Endodermal cell (in vitro differentiated cells): ENCODE results near the gene BBX. TPM values are rescaled to one million over a fixed set of nuclear protein-coding genes. Genes with fewer than 3 reads are reported as not detected.

Experiments
- DNase-seq: peaks from one replicate; pipeline ENCODE4 v3.0.0-alpha.2; 2017
- H3K27ac ChIP-seq: 2 replicates; pipeline ENCODE4 v1.5.1; 2013; ENCODE audit warnings: mild to moderate bottlenecking, low read depth, low read length, moderate library complexity
- H3K27me3 ChIP-seq: 2 replicates; pipeline ENCODE4 v1.6.1; 2013; ENCODE audit warnings: mild to moderate bottlenecking, low read length, moderate library complexity; ENCODE audit not compliant: insufficient read depth, control insufficient read depth, poor library complexity, severe bottlenecking
- H3K36me3 ChIP-seq: 2 replicates; pipeline ENCODE4 v1.7.0; 2013; ENCODE audit warnings: mild to moderate bottlenecking, low read length, moderate library complexity; ENCODE audit not compliant: control insufficient read depth, insufficient read depth
- H3K4me1 ChIP-seq: one replicate; pipeline ENCODE4 v1.7.0; 2013; ENCODE audit warnings: low read length; ENCODE audit not compliant: control insufficient read depth, insufficient read depth
- H3K4me3 ChIP-seq: 2 replicates; pipeline ENCODE4 v1.5.1; 2013; ENCODE audit warnings: mild to moderate bottlenecking, low read length, moderate library complexity
- H3K9ac ChIP-seq: 2 replicates; pipeline ENCODE4 v1.6.1; 2013; ENCODE audit warnings: mild to moderate bottlenecking, low read length, moderate library complexity; ENCODE audit not compliant: poor library complexity, severe bottlenecking; ENCODE audit errors: extremely low read depth
- H3K9me3 ChIP-seq: 2 replicates; pipeline ENCODE4 v1.6.1; 2013; ENCODE audit warnings: mild to moderate bottlenecking, low read length, moderate library complexity; ENCODE audit not compliant: control insufficient read depth
- H3K27ac Mint-ChIP-seq: 2 replicates; pipeline ENCODE4 v1.8.0; 2020; ENCODE audit warnings: mixed read lengths
- H3K27me3 Mint-ChIP-seq: 2 replicates; pipeline ENCODE4 v1.8.0; 2021; ENCODE audit warnings: mild to moderate bottlenecking, mixed read lengths; ENCODE audit not compliant: insufficient read depth
- H3K36me3 Mint-ChIP-seq: 2 replicates; pipeline ENCODE4 v1.8.0; 2020; ENCODE audit warnings: low read depth, mixed read lengths
- H3K4me1 Mint-ChIP-seq: 2 replicates; pipeline ENCODE4 v1.8.0; 2020; ENCODE audit warnings: mixed read lengths
- H3K4me3 Mint-ChIP-seq: 2 replicates; pipeline ENCODE4 v1.8.0; 2020; ENCODE audit warnings: mild to moderate bottlenecking, moderate library complexity, mixed read lengths
- H3K9me3 Mint-ChIP-seq: 2 replicates; pipeline ENCODE4 v1.8.0; 2020; ENCODE audit warnings: mild to moderate bottlenecking, mixed read lengths
- CTCF ChIP-seq: fragments of 200-600 bp; sonication (generic); conservative IDR thresholded peaks from 2 replicates; pipeline ENCODE4 v1.5.0; 2021; ENCODE audit warnings: antibody characterized with exemption, mild to moderate bottlenecking
- WGBS, 2 experiments: methylation state at CpG; one replicate each; pipeline versions ENCODE4 v1.1.5 to v1.1.7; 2013; ENCODE audit warnings: missing lambda C conversion rate in 2 of 2, mixed read lengths in 1 of 2; ENCODE audit not compliant: insufficient coverage in 1 of 2, insufficient read length in 1 of 2; 5-methylcytosine and 5-hydroxymethylcytosine counted together
- total RNA-seq, 2 donors: library from RNA; stranded (reverse); fragmentation: NEBNext Ultra II Directional in 1 of 2; extraction: Animal tissue kit (Norgen Biotek cat#: 25700) in 1 of 2; gene quantifications; 2 replicates in 1 of 2; 3 replicates in 1 of 2; pipeline ENCODE4 v1.2.1, GENCODE V29; 2021

Gene BBX
- total RNA-seq, 2 donors from 2014 or later: 34.2 to 41.2 TPM

GRCh38 chr3:107523539-107524325, 970 bp downstream of the BBX start:
- peak overlapping the region; percentile 82 for H3K27ac ChIP-seq
- Mint-ChIP-seq H3K27ac (peak overlapping the region; percentile 85), H3K4me3 (peak overlapping the region; percentile 92), H3K27me3 (peaks cover 15% of the 10 kb centered on the region), H3K36me3 (peaks cover 5% of the 10 kb centered on the region), H3K4me1 (peaks cover 11% of the 10 kb centered on the region), H3K9me3 (no peaks in the 10 kb centered on the region)
- H3K4me1 ChIP-seq: no peaks in the 10 kb centered on the region
- H3K27me3 ChIP-seq: no peaks in the 10 kb centered on the region
- 0 to 2% methylated on average over 11 to 39 of the region's 40 CpGs for WGBS, 2 experiments
- DNase-seq: peak; percentile 85
- no peaks in the 10 kb centered on the region for H3K9me3 ChIP-seq
- peak overlapping the region; percentile 98 for H3K4me3 ChIP-seq
- H3K36me3 ChIP-seq: no peaks in the 10 kb centered on the region
- no peak for TF ChIP-seq CTCF
- peak overlapping the region; percentile 79 for H3K9ac ChIP-seq

- Histone ChIP-seq H3K27ac (no peak overlapping the region), H3K27me3 (no peaks in the 10 kb centered on the region), H3K9me3 (no peaks in the 10 kb centered on the region), H3K4me3 (peak overlapping the region; percentile 98), H3K9ac (peak overlapping the region; percentile 79), H3K36me3 (peaks cover 5% of the 10 kb centered on the region), H3K4me1 (no peaks in the 10 kb centered on the region)
- H3K27me3 Mint-ChIP-seq: peaks cover 15% of the 10 kb centered on the region
- peaks cover 5% of the 10 kb centered on the region for H3K36me3 Mint-ChIP-seq
- peaks cover 11% of the 10 kb centered on the region for H3K4me1 Mint-ChIP-seq
- peak overlapping the region; percentile 92 for H3K4me3 Mint-ChIP-seq
- peak overlapping the region; percentile 85 for H3K27ac Mint-ChIP-seq
- 0% methylated on average over 4 to 17 of the region's 18 CpGs for WGBS, 2 experiments
- H3K9me3 Mint-ChIP-seq: no peaks in the 10 kb centered on the region
- no peak for TF ChIP-seq CTCF
- DNase-seq: no peak
Measured at GRCh38 chr3:107524326-107524840, 1.6 kb downstream of the BBX start.

GRCh38 chr3:107524841-107525643, 2.3 kb downstream of the BBX start:
- peaks cover 14% of the 10 kb centered on the region for H3K27me3 Mint-ChIP-seq
- WGBS, 2 experiments: 0 to 3% methylated on average over 8 to 70 of the region's 70 CpGs
- Histone ChIP-seq H3K9ac (peak overlapping the region; percentile 79), H3K4me3 (peak overlapping the region; percentile 98), H3K27me3 (no peaks in the 10 kb centered on the region), H3K9me3 (no peaks in the 10 kb centered on the region), H3K36me3 (peaks cover 7% of the 10 kb centered on the region), H3K27ac (no peak overlapping the region), H3K4me1 (no peaks in the 10 kb centered on the region)
- H3K36me3 Mint-ChIP-seq: peaks cover 5% of the 10 kb centered on the region
- H3K9me3 Mint-ChIP-seq: no peaks in the 10 kb centered on the region
- peak overlapping the region; percentile 92 for H3K4me3 Mint-ChIP-seq
- peak overlapping the region; percentile 86 for H3K27ac Mint-ChIP-seq
- DNase-seq: peak; percentile 79
- H3K4me1 Mint-ChIP-seq: peaks cover 11% of the 10 kb centered on the region
- no peak for TF ChIP-seq CTCF
